Measurements from ENCODE around the gene PGGHG.

The PGGHG gene

GRCh38 chr11:269146-269890 is 19.6 kb upstream of the PGGHG start:
- no peak for DNase-seq

- DNase-seq, result no peak
Measured at GRCh38 chr11:270451-271318, 18.2 kb upstream of the PGGHG start.

- DNase-seq, result no peak
Measured at GRCh38 chr11:271319-271715, 17.6 kb upstream of the PGGHG start.

GRCh38 chr11:272195-272930 is 16.6 kb upstream of the PGGHG start:
- no peak for DNase-seq

- DNase-seq, result no peak
Measured at GRCh38 chr11:272931-273198, 16.1 kb upstream of the PGGHG start.

GRCh38 chr11:276219-276618 is 12.7 kb upstream of the PGGHG start:
- no peak for DNase-seq

GRCh38 chr11:278001-278951 is 10.7 kb upstream of the PGGHG start, which contains the start of gene NLRP6:
Gene NLRP6, plus strand, starts transcription at chr11:278407. Its CDS starts 163 bp downstream, at chr11:278570.
- no peak for DNase-seq

- DNase-seq, result no peak
Measured at GRCh38 chr11:279040-279965, 9.6 kb upstream of the PGGHG start.

- DNase-seq, result no peak
Measured at GRCh38 chr11:279966-280705, 8.8 kb upstream of the PGGHG start.

- no peak for DNase-seq
Measured at GRCh38 chr11:280706-281485, 8.0 kb upstream of the PGGHG start.

- DNase-seq, result no peak
Measured at GRCh38 chr11:281486-282161, 7.3 kb upstream of the PGGHG start.

GRCh38 chr11:282171-282570 is 6.8 kb upstream of the PGGHG start:
- DNase-seq, result no peak

- DNase-seq, result no peak
Measured at GRCh38 chr11:282630-283360, 6.1 kb upstream of the PGGHG start.

GRCh38 chr11:283405-284104 is 5.4 kb upstream of the PGGHG start:
- DNase-seq, result no peak

GRCh38 chr11:284105-285020 is 4.6 kb upstream of the PGGHG start:
- DNase-seq, result no peak

- no peak for DNase-seq
Measured at GRCh38 chr11:285021-285893, 3.7 kb upstream of the PGGHG start.
